Measurements from ENCODE around the gene PDLIM1.

GRCh38 chr10:95260909-95261552 lies 29.8 kb downstream of the PDLIM1 start:
- no peak for TF ChIP-seq CTCF (optimal IDR thresholded peaks at IDR 0.05 in 1 of 3, IDR thresholded peaks at IDR 0.05 in 1 of 3, conservative IDR thresholded peaks at IDR 0.05 in 1 of 3; ENCODE audit: extremely low read depth in 1 of 3, insufficient read depth in 2 of 3, low read length in 3 of 3)
- no peak for TF ChIP-seq EZH2 (IDR thresholded peaks at IDR 0.05; ENCODE audit: low read length)

Measured in keratinocyte (primary cell).